HG03354 (cell line): ENCODE results near the gene POMT1.
A peak's percentile ranks its signal among the peaks of the same experiment; 100 is the strongest.
"Not testable (repeated sequence)": the region's sequence is repeated elsewhere in the genome, so short reads cannot be mapped to it uniquely, and the experiment has no call there.

ENCODE experiments used
- ATAC-seq: cut with Tn5 transposase; IDR thresholded peaks from one replicate; pipeline ENCODE4 v1.9.1; 2021; ENCODE audit warnings: mild to moderate bottlenecking; ENCODE audit not compliant: unreplicated experiment, poor library complexity, severe bottlenecking

Gene POMT1

GRCh38 chr9:131502781-131503625, at the start of gene POMT1:
TSS of gene POMT1 (plus strand) at chr9:131502918. CDS start at chr9:131504219, 1,301 bp downstream.
- ATAC-seq, result peak; percentile 88

- ATAC-seq, result no peak
Measured at GRCh38 chr9:131454028-131454427, 48.7 kb upstream of the POMT1 start.

- not testable (repeated sequence) for ATAC-seq
Measured at GRCh38 chr9:131455655-131456054, 47.1 kb upstream of the POMT1 start.

GRCh38 chr9:131457746-131458145, 45.0 kb upstream of the POMT1 start:
- no peak for ATAC-seq

- ATAC-seq, result no peak
Measured at GRCh38 chr9:131459056-131459455, 43.7 kb upstream of the POMT1 start.

- no peak for ATAC-seq
Measured at GRCh38 chr9:131461166-131461565, 41.6 kb upstream of the POMT1 start.

GRCh38 chr9:131464354-131465000, 38.2 kb upstream of the POMT1 start:
- ATAC-seq, result no peak

GRCh38 chr9:131465401-131465800, 37.3 kb upstream of the POMT1 start:
- ATAC-seq, result no peak

- ATAC-seq, result no peak
Measured at GRCh38 chr9:131467214-131467935, 35.3 kb upstream of the POMT1 start.

- ATAC-seq, result no peak
Measured at GRCh38 chr9:131468031-131468430, 34.7 kb upstream of the POMT1 start.

- ATAC-seq, result no peak
Measured at GRCh38 chr9:131469356-131469755, 33.4 kb upstream of the POMT1 start.

- no peak for ATAC-seq
Measured at GRCh38 chr9:131469951-131470350, 32.8 kb upstream of the POMT1 start.

GRCh38 chr9:131470581-131470991, 32.1 kb upstream of the POMT1 start:
- no peak for ATAC-seq

- ATAC-seq, result not testable (repeated sequence)
Measured at GRCh38 chr9:131472085-131472484, 30.6 kb upstream of the POMT1 start.

GRCh38 chr9:131473198-131473885, 29.4 kb upstream of the POMT1 start:
- no peak for ATAC-seq

GRCh38 chr9:131473891-131474290, 28.8 kb upstream of the POMT1 start:
- ATAC-seq, result no peak

- no peak for ATAC-seq
Measured at GRCh38 chr9:131474711-131475110, 28.0 kb upstream of the POMT1 start.

GRCh38 chr9:131475111-131475955, 27.4 kb upstream of the POMT1 start:
- no peak for ATAC-seq
